ENCODE results near the gene GOPC. TPM values are rescaled to one million over a fixed set of nuclear protein-coding genes. Genes with fewer than 3 reads are reported as not detected.
A peak's percentile ranks its signal among the peaks of the same experiment; 100 is the strongest.
"Not testable (repeated sequence)": the region's sequence is repeated elsewhere in the genome, so short reads cannot be mapped to it uniquely, and the experiment has no call there.

Gene GOPC
- 30.5 and 51.4 TPM in 2 replicates for total RNA-seq
- 27.9 and 38.2 TPM in 2 replicates for polyA plus RNA-seq

GRCh38 chr6:117602151-117602898, at the start of gene GOPC:
Gene GOPC, minus strand, starts transcription at chr6:117602511. Its CDS starts 223 bp downstream, at chr6:117602288.
- Histone ChIP-seq H3K9me3 (ENCODE audit: low read depth) (no peaks in the 10 kb centered on the region), H3K27ac (peak within 1 kb of the TSS; percentile 92), H3K4me3 (peak within 1 kb of the TSS; percentile 69), H3K27me3 (no peaks in the 10 kb centered on the region), H3K36me3 (no peaks in the 10 kb centered on the region), H3K4me1 (ENCODE audit: low read depth) (no peaks in the 10 kb centered on the region)
- peak; percentile 97 to 99 for DNase-seq (ENCODE audit: low read depth in 1 of 2, low spot score in 1 of 2)
- peak; percentile 27 for TF ChIP-seq CTCF (IDR thresholded peaks at IDR 0.05; ENCODE audit: low read depth, low read length)

- H3K9me3 ChIP-seq (ENCODE audit: low read depth); H3K27ac ChIP-seq; H3K4me1 ChIP-seq (ENCODE audit: low read depth); H3K36me3 ChIP-seq; DNase-seq (ENCODE audit: low read depth in 1 of 2, low spot score in 1 of 2); H3K27me3 ChIP-seq; H3K4me3 ChIP-seq: not testable (repeated sequence)
Measured at GRCh38 chr6:117651984-117652383, 49.7 kb upstream of the GOPC start.

- Histone ChIP-seq H3K4me1 (ENCODE audit: low read depth) (no peaks in the 10 kb centered on the region), H3K9me3 (ENCODE audit: low read depth) (peaks cover 3% of the 10 kb centered on the region), H3K27ac (no peak overlapping the region), H3K4me3 (no peak overlapping the region), H3K27me3 (no peaks in the 10 kb centered on the region), H3K36me3 (no peaks in the 10 kb centered on the region)
- no peak for DNase-seq (ENCODE audit: low read depth in 1 of 2, low spot score in 1 of 2)
- no peak for TF ChIP-seq CTCF (IDR thresholded peaks at IDR 0.05; ENCODE audit: low read depth, low read length)
Measured at GRCh38 chr6:117642976-117643375, 40.7 kb upstream of the GOPC start.

- Histone ChIP-seq H3K27ac (no peak overlapping the region), H3K4me3 (no peak overlapping the region), H3K4me1 (ENCODE audit: low read depth) (no peaks in the 10 kb centered on the region), H3K9me3 (ENCODE audit: low read depth) (peaks cover 3% of the 10 kb centered on the region), H3K27me3 (no peaks in the 10 kb centered on the region), H3K36me3 (no peaks in the 10 kb centered on the region)
- no peak for TF ChIP-seq CTCF (IDR thresholded peaks at IDR 0.05; ENCODE audit: low read depth, low read length)
- no peak for DNase-seq (ENCODE audit: low read depth in 1 of 2, low spot score in 1 of 2)
Measured at GRCh38 chr6:117637770-117638169, 35.5 kb upstream of the GOPC start.

GRCh38 chr6:117629119-117629660, 26.9 kb upstream of the GOPC start:
- no peak for TF ChIP-seq CTCF (IDR thresholded peaks at IDR 0.05; ENCODE audit: low read depth, low read length)
- Histone ChIP-seq H3K27ac (no peak overlapping the region), H3K9me3 (ENCODE audit: low read depth) (no peaks in the 10 kb centered on the region), H3K4me3 (no peak overlapping the region), H3K4me1 (ENCODE audit: low read depth) (no peaks in the 10 kb centered on the region), H3K36me3 (no peaks in the 10 kb centered on the region), H3K27me3 (no peaks in the 10 kb centered on the region)
- DNase-seq (ENCODE audit: low read depth in 1 of 2, low spot score in 1 of 2), result no peak

- TF ChIP-seq CTCF (IDR thresholded peaks at IDR 0.05; ENCODE audit: low read depth, low read length), result no peak
- no peak overlapping the region for H3K4me3 ChIP-seq
- H3K9me3 ChIP-seq (ENCODE audit: low read depth), result no peaks in the 10 kb centered on the region
Measured at GRCh38 chr6:117627533-117627932, 25.2 kb upstream of the GOPC start.

More at GRCh38 chr6:117627533-117627932, 25.2 kb upstream of the GOPC start:
- Histone ChIP-seq H3K27me3 (no peaks in the 10 kb centered on the region), H3K4me1 (ENCODE audit: low read depth) (no peaks in the 10 kb centered on the region), H3K27ac (no peak overlapping the region), H3K36me3 (no peaks in the 10 kb centered on the region)
- no peak for DNase-seq (ENCODE audit: low read depth in 1 of 2, low spot score in 1 of 2)

Measured in cardiac muscle cell (in vitro differentiated cells and primary cell).